Stimulated activated CD4-positive, alpha-beta T cell treated with anti-CD3 and anti-CD28 coated beads, Interleukin-1b, Interleukin-23, amount 100 ng/mL, for 4 hours (primary cell): ENCODE measurements around the gene SLC52A3.

Source experiments
- DNase-seq, 2 donors: peaks; one replicate each; pipeline ENCODE4 v3.0.0-alpha.2; 2020; ENCODE audit warnings: low read depth in 2 of 2

Gene SLC52A3

GRCh38 chr20:766906-767305 lies 1.4 kb downstream of the SLC52A3 start:
- DNase-seq, result no peak

- no peak for DNase-seq
These were observed 4.0 kb downstream of the SLC52A3 start for GRCh38 chr20:764255-764654.

GRCh38 chr20:761418-762381 lies 6.6 kb downstream of the SLC52A3 start:
- no peak for DNase-seq

GRCh38 chr20:760751-761417 lies 7.4 kb downstream of the SLC52A3 start:
- peak in 1 of 2 donors; percentile 21 for DNase-seq

GRCh38 chr20:757506-757905 lies 10.8 kb downstream of the SLC52A3 start:
- no peak for DNase-seq

GRCh38 chr20:755941-756340 lies 12.4 kb downstream of the SLC52A3 start:
- no peak for DNase-seq

- DNase-seq, result no peak
These were observed 13.4 kb downstream of the SLC52A3 start for GRCh38 chr20:754904-755303.

DNA sequence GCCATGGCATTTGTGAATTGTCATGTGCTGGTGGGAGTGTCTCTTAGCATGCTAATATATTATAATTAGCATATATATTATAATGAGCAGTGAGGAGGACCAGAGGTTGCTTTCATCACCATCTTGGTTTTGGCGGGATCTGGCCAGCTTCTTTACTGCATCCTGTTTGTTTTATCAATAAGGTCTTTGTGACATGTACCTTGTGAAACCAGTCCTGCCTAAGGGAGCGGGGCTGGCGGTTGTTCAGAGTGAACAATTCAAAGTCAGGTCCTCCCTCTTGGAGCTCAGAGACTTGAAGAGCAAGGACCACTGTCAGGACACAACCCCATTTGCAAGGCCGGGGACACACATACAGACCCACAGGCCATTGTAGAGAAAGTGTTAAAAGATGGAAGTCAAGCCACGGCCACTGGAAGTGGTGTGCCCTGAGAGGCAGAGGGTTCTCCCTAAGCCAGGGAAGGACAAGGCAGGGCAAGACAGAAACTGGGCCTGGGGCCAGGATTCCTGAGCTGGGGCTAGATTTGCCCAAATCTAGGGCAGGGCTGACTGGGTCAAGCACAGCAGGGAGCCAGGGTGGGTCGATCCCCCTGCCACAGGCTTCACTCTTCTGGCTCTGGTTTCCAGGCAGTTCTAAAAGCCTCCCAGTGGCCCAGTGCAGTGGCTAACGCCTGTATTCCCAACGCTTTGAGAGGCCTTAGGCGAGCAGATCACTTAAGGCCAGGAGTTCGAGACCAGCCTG lies 14.2 kb downstream of the SLC52A3 start:
- no peak for DNase-seq

DNA sequence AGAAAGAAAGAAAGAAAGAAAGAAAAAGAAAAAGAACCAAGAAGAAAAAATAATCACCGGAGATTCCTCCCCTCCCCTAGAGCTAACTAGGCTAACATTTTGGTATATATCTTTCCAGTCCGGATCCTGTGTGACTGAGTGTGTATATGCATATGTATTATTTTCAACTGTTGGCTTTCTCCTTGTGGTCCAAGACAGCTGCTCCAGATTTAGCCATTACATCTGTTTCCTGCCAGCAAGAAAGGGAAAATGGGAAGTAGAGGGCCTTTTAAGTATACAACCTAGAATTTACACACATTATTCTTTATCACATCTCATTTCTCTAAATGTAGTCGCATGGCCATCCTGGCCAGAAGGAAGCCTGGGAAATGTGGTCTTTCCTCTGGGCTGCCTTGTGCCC lies 15.2 kb downstream of the SLC52A3 start:
- no peak for DNase-seq

- DNase-seq, result no peak
These were observed 16.0 kb downstream of the SLC52A3 start for GRCh38 chr20:752291-752690.

DNA sequence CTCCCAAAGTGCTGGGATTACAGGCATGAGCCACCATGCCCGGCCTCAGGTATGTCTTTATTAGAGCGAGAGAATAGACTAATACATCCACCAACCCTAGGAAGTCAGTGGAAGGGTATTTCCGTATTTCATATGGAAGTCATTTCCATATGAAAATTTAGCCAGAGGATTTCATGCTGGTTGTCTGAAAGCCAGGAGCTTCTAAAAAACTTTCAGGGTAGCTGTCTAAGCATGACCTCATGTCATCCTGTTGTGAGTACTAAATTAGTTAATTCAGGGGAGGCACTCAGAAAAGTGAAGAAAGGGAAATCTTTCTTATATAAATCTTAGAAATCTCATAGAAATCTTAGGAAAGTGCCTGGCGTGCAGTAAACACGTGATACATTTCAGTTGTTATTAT lies 16.5 kb downstream of the SLC52A3 start:
- DNase-seq, result no peak

GRCh38 chr20:750801-751200 lies 17.5 kb downstream of the SLC52A3 start:
- no peak for DNase-seq

- no peak for DNase-seq
These were observed 22.5 kb downstream of the SLC52A3 start for GRCh38 chr20:745683-746301.

DNA sequence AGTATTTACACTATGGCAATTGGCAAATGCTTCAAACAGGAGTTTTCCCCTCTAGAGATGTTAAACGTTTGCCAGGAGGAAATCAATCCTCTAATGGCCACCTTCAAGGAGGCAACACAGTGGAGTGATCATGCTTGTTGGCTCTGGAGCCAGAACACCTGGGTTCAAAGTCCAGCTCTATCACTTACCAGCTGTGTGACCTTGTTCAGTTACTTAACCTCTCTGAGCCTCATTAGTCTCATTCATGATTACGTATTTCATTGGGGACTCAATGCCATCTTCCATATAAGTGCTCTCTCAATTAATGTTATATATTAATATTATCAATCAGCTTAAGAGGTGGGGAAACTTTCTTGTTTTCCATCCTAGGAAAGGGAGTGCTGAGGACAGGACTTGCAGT lies 26.1 kb downstream of the SLC52A3 start:
- DNase-seq, result no peak

GRCh38 chr20:741620-742019 lies 26.7 kb downstream of the SLC52A3 start:
- DNase-seq, result no peak

DNA sequence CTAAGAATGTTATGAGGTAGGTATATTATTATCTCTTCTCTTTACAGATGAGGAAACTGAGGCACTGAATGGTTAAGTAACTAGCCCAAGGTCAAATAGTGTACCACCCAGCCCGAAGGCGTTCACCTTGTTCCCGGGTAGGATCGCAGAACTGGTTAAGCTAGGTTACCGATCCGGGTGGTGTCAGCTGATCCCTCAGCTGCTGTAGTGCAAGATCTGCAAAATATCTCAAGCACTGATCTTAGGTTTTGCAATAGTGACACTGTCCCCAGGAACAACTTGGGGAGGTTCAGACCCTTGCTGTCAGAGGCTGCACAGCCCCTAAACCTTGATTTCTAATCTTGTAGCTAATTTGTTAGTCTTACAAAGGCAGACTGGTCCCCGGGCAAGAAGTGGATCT lies 28.1 kb downstream of the SLC52A3 start:
- no peak for DNase-seq

DNA sequence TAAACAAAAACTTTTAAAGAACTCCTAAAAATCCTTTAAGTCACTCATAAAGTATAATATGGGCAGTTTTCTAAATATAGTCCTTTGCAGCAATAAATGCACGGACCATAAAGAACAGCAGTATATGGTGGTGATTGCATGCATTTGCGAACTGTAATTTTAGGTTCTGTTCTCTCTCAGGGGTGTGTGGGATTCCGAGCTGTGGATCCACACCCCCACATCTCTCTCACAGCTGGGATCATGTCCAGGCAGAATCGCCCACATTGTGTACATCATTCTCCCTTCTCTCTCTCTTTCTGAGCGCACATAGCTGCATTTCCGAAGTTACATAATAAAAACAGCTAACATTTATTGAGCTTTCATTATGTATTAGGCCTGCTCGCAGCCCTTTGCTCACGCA lies 28.6 kb downstream of the SLC52A3 start:
- no peak for DNase-seq

DNA sequence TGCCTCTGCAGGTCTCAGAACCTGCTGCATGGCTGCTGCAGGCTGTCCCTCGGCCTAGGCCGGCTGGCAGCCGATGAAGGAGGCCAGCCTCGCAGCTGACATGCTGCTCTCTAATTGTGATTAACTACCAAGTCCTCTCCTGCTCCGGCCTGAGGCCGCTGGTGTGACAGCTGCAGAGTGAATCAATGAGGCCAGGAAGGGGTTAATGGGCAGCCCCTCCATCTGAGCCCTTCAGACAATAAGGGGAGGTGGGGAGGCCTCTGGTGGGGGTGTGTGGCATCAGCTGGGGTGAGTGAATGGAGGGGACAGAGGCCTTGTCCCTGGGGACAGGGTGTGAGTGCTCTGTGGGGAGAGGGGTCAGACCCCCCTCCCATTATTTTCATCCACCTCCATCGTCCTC lies 34.4 kb downstream of the SLC52A3 start:
- DNase-seq, result no peak

DNA sequence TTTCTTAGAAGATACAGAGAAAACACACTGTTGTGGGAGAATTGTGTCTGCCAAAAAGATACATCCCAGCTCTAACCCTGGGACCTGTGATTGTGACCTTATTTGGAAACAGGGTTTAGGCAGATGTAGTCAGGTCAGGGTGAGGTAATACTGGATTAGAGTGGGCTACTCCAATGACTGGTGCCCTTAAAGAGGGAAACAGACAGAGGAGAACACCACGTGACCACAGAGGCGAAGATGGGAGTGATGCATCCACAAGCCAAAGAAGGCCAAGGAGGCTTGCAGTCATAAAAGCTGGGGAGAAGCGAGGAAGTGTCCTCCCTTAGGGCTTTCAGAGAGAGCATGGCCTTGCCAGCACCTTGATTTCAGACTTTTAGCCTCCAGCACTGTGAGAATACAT lies 35.6 kb downstream of the SLC52A3 start:
- no peak for DNase-seq

DNA sequence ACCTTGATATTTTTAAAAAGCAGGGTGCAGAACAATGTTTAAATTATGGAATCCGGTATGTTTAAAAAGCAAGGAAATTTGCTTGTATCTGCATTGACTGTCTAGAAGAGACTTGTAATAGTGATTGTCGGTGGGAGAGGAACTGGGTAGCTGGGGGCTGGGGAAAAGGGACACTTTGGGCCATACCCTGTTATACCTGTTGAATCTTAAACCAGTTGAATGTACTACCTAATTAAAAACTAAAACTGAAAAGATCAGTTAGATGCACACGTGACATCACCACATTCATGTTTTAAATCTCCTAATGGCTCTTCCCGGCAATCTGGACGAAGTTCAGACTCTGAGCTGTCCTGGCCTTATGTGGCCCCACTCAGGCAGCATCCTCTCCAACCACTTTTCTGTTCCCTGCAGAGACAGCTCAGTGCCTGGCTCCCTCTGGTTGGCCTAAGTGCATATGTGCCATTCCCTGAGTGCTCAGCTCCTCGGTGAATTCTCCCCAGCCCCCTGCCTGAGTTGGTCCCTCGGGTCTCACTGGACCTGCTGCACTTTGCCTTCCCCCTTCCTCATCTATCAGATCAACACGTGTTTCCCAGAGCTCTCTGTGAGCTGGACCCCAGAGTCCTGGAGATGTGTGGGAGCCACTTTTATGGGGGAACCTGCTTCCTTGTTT lies 36.3 kb downstream of the SLC52A3 start:
- no peak for DNase-seq

GRCh38 chr20:730005-730404 lies 38.3 kb downstream of the SLC52A3 start:
- DNase-seq, result no peak
